ENCODE measurements around the gene INPP5K. TPM values are rescaled to one million over a fixed set of nuclear protein-coding genes. Genes with fewer than 3 reads are reported as not detected.

Gene INPP5K
- total RNA-seq, 1 donor: 51.4 TPM

GRCh38 chr17:1557355-1558095 lies 41.1 kb upstream of the INPP5K start:
- H2AFZ ChIP-seq (ENCODE audit: low read length): no peak overlapping the region
- no peaks in the 10 kb centered on the region for H3K9me3 ChIP-seq (ENCODE audit: low read depth, low read length)
- H4K20me1 ChIP-seq (ENCODE audit: insufficient read depth, low read length): peaks cover 70% of the 10 kb centered on the region
- peak; percentile 96 for DNase-seq (ENCODE audit: insufficient read length, low spot score, missing footprints)
- peak overlapping the region; percentile 12 for H3K27ac ChIP-seq (ENCODE audit: low read depth, low read length)
- TF ChIP-seq CTCF (IDR thresholded peaks at IDR 0.05; ENCODE audit: extremely low read depth, low read depth, low read length): no peak
- peaks cover 16% of the 10 kb centered on the region for H3K4me1 ChIP-seq (ENCODE audit: insufficient read depth, low read length)
- H3K4me2 ChIP-seq (ENCODE audit: insufficient read depth, low read length): peak overlapping the region; percentile 14
- H3K4me3 ChIP-seq (ENCODE audit: insufficient read depth, low read length): no peak overlapping the region
- H3K79me2 ChIP-seq (ENCODE audit: insufficient read depth, low read length): peaks cover 89% of the 10 kb centered on the region
- no peaks in the 10 kb centered on the region for H3K27me3 ChIP-seq (ENCODE audit: insufficient read depth, low read length)
- H3K36me3 ChIP-seq (ENCODE audit: insufficient read depth, low read length): peaks cover 14% of the 10 kb centered on the region

- Histone ChIP-seq H3K27me3 (ENCODE audit: insufficient read depth, low read length) (no peaks in the 10 kb centered on the region), H2AFZ (ENCODE audit: low read length) (no peak overlapping the region), H3K4me2 (ENCODE audit: insufficient read depth, low read length) (no peak overlapping the region), H3K4me1 (ENCODE audit: insufficient read depth, low read length) (peaks cover 8% of the 10 kb centered on the region), H3K4me3 (ENCODE audit: insufficient read depth, low read length) (no peak overlapping the region), H4K20me1 (ENCODE audit: insufficient read depth, low read length) (peaks cover 59% of the 10 kb centered on the region), H3K79me2 (ENCODE audit: insufficient read depth, low read length) (peaks cover 80% of the 10 kb centered on the region), H3K36me3 (ENCODE audit: insufficient read depth, low read length) (peaks cover 31% of the 10 kb centered on the region), H3K27ac (ENCODE audit: low read depth, low read length) (no peak overlapping the region), H3K9me3 (ENCODE audit: low read depth, low read length) (no peaks in the 10 kb centered on the region)
- TF ChIP-seq CTCF (IDR thresholded peaks at IDR 0.05; ENCODE audit: extremely low read depth, low read depth, low read length): no peak
- peak; percentile 3 for DNase-seq (ENCODE audit: insufficient read length, low spot score, missing footprints)
These were observed 39.4 kb upstream of the INPP5K start for GRCh38 chr17:1555651-1556471.

- H3K27ac ChIP-seq (ENCODE audit: low read depth, low read length): no peak overlapping the region
- no peak overlapping the region for H3K4me2 ChIP-seq (ENCODE audit: insufficient read depth, low read length)
- no peak overlapping the region for H3K4me3 ChIP-seq (ENCODE audit: insufficient read depth, low read length)
- peaks cover 71% of the 10 kb centered on the region for H3K79me2 ChIP-seq (ENCODE audit: insufficient read depth, low read length)
- peaks cover 53% of the 10 kb centered on the region for H4K20me1 ChIP-seq (ENCODE audit: insufficient read depth, low read length)
- peaks cover 40% of the 10 kb centered on the region for H3K36me3 ChIP-seq (ENCODE audit: insufficient read depth, low read length)
- no peak for TF ChIP-seq CTCF (IDR thresholded peaks at IDR 0.05; ENCODE audit: extremely low read depth, low read depth, low read length)
- DNase-seq (ENCODE audit: insufficient read length, low spot score, missing footprints): peak; percentile 23
- peaks cover 6% of the 10 kb centered on the region for H3K4me1 ChIP-seq (ENCODE audit: insufficient read depth, low read length)
- H3K9me3 ChIP-seq (ENCODE audit: low read depth, low read length): no peaks in the 10 kb centered on the region
- no peak overlapping the region for H2AFZ ChIP-seq (ENCODE audit: low read length)
- no peaks in the 10 kb centered on the region for H3K27me3 ChIP-seq (ENCODE audit: insufficient read depth, low read length)
These were observed 38.5 kb upstream of the INPP5K start for GRCh38 chr17:1554751-1555540.

Measured in osteoblast (primary cell).